Measurements from ENCODE around the gene CLMN.

DNA sequence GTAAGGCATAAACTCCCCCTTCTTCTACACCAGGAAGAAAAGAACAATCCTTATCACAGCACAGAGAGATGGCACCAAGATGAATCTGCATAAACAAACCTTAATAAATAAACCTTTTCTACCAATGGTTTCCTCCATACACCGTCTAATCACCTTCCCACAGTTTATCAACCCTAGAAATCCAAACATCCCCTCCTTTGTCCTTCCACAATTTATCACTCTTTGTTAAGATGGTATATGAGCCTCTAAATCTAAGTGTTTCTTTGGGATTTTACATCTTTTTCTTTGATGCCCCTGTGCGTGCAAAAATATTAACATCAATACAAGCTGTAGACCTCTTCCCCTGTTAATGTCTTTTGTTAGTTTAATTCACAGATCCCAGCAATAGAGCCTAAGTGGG lies 174.9 kb downstream of the CLMN start:
- TF ChIP-seq, protein P1, sequence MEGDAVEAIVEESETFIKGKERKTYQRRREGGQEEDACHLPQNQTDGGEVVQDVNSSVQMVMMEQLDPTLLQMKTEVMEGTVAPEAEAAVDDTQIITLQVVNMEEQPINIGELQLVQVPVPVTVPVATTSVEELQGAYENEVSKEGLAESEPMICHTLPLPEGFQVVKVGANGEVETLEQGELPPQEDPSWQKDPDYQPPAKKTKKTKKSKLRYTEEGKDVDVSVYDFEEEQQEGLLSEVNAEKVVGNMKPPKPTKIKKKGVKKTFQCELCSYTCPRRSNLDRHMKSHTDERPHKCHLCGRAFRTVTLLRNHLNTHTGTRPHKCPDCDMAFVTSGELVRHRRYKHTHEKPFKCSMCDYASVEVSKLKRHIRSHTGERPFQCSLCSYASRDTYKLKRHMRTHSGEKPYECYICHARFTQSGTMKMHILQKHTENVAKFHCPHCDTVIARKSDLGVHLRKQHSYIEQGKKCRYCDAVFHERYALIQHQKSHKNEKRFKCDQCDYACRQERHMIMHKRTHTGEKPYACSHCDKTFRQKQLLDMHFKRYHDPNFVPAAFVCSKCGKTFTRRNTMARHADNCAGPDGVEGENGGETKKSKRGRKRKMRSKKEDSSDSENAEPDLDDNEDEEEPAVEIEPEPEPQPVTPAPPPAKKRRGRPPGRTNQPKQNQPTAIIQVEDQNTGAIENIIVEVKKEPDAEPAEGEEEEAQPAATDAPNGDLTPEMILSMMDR (IDR thresholded peaks at IDR 0.05): no peak
- no peak for TF ChIP-seq POLR2A (IDR thresholded peaks at IDR 0.05)
- no peak for TF ChIP-seq EP300 (IDR thresholded peaks at IDR 0.05)
- TF ChIP-seq POLR2AphosphoS5 (IDR thresholded peaks at IDR 0.05): no peak
